HG02973 (cell line): ENCODE measurements around the gene CRYBA1.
"Not testable (repeated sequence)": the region's sequence is repeated elsewhere in the genome, so short reads cannot be mapped to it uniquely, and the experiment has no call there.

Experiments
- ATAC-seq: cut with Tn5 transposase; IDR thresholded peaks from one replicate; pipeline ENCODE4 v1.9.1; 2021; ENCODE audit warnings: moderate library complexity; ENCODE audit not compliant: unreplicated experiment

Gene CRYBA1, protein sequence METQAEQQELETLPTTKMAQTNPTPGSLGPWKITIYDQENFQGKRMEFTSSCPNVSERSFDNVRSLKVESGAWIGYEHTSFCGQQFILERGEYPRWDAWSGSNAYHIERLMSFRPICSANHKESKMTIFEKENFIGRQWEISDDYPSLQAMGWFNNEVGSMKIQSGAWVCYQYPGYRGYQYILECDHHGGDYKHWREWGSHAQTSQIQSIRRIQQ

DNA sequence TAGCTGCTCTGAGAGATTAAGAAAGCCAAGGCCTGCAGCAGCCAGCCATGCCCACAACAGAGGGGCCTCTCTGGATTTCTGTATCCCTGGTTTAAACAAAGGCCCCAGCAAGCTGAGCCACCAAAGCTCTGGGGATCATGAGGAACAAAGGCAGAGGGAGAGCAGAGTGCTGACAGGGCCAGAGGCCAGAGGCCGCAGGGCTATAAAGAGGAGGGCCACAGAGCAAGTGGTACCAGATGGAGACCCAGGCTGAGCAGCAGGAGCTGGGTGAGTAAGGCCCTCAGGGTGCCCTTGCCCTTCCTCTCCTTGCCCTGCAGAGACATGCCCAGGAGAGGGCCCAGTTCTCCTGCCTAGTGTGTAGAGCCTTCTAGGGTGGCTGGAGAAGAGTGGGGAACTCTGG is at the start of gene CRYBA1:
CRYBA1 (plus strand) TSS at position 232 of the 400 bp plus-strand sequence; CDS start at position 237, 5 bp downstream.
- no peak for ATAC-seq

DNA sequence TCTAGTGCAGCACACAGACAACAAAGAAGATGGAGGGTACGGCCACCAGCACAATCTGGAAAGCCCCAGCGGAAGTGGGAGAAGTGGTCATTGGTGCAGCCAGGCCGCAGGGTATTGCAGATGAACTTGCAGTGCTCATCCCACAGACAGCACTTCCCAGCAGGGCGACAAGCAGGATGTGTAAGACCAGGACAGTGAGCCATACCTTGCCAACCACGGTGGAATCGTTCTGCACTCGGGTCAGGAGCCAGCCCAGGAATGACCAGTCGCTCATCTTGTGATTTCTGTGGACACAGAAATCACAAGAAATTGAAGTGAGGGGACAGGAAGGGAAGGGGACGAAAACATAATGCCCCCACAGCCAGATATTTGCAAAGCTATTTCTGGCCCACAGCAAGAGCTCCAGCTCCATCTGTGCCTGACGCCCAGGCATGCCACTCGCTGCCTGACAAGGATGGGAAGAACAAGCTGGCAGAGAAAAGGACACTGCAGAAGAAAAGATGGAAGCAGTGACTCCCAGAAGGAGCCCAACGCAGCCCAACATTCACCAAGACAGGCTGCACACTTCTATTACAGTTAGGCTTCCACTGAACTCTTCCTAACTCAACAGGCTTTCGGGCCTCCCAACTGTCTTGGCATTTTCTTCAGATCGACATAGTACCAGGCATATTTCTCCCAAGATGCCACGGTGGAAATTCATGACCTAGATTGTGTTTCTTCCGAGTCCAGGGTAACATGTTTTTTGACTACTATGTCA is 49.0 kb upstream of the CRYBA1 start:
- ATAC-seq: no peak

DNA sequence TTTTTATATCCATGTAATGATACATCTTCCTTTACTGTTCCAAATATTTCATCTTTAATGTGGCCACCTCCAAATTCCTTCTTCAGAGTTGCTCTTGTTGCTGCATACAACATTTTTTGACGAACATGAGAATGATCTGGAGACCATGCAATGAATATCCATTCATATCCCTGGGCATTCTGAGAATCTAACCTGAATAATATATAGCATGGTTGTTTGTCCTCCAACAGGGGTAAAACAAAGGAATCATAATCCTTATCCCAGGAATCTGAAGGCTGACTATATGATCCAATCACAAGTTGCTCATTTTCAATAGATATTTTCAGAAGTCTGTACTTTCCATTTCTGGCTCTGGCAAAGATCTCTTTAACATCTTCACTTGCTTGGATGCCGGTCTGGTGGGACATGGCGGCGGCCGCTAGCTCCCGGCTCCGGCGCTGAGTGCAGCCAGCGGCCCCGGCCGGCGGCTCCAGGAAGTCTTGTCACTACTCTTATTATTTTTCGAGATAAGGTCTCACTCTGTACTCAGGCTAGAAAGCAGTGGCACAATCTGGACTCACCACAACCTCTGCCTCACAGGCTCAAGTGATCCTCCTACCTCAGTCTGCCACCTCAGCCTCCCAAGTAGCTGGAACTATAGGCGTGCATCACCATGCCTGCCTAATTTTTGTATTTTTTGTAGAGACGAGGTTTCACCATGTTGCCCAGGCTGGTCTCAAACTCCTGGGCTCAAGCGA is 42.4 kb upstream of the CRYBA1 start:
- ATAC-seq: not testable (repeated sequence)

DNA sequence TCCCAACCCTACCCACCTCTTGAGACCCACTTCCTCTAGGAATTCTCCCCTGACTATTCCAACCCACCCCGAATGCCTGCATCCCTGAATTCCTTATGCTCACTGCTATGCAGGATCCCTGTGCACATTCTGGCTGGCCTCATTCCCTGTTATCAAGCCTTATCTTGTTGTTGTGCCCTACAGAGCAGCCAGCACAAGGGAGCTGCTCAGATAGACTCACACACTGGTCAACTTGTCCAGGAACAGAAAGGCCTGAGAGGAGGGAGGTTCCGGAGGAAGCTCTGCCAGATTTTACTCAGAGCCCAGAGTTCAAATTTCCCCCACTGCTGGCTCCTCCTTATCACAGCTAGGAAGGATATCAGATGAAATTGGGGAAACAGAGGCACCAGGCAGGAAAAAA is 41.6 kb upstream of the CRYBA1 start:
- ATAC-seq: no peak

DNA sequence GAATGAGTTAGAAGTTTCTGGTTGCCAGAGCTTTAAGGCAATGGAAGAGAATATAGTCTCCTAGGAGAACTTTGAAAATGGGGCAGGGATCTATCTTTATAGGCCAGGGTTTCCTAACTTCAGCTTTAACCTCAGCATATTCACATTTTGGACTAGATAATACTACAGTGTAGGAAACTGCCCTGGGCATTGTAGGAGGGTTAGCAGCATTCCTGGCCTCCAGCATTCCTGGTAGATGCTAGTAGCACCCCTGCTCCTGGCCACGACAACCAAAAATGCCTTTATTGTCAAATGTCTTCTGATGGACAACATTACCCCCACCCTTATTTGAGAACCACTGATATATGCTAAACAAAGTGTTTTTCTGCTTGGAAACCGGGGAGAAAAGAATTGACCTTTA is 38.7 kb upstream of the CRYBA1 start:
- ATAC-seq: no peak

DNA sequence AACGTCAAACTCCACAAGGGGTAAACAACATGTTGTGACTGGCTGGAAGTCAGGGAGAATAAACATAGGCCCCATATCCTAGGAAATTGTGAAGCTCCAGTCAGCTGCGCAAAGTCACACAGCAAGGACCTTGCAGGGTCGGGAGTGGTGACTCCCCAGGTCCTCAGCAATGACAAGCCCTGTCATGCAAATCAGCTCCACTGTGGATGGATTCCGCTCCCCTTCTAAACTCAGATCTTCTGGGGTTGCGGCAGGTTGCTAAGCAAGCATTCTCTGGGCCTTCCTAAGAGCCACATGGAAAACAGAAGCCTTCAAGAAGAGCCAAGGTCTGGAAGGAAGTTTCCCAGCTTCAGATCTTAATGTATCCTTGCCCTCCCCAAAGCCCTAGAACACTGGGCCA is 37.6 kb upstream of the CRYBA1 start:
- no peak for ATAC-seq

DNA sequence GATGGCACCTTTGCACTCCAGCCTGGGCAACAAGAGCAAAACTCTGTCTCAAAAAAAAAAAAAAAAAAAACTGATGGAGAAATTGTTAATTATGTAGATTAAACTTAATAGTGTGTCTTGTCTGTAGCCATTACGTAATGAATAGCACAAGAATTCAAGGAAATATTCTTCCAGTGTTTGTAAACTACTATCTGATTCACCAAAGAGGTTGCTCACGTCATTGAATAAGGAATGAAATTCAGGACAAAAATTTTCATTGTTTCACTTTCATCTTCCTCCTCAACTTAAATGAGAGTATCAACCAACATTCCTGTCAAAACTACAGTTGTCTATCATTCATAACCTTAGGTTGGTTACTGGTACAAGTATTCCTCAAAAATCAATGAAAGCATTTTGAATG is 35.8 kb upstream of the CRYBA1 start:
- no peak for ATAC-seq

DNA sequence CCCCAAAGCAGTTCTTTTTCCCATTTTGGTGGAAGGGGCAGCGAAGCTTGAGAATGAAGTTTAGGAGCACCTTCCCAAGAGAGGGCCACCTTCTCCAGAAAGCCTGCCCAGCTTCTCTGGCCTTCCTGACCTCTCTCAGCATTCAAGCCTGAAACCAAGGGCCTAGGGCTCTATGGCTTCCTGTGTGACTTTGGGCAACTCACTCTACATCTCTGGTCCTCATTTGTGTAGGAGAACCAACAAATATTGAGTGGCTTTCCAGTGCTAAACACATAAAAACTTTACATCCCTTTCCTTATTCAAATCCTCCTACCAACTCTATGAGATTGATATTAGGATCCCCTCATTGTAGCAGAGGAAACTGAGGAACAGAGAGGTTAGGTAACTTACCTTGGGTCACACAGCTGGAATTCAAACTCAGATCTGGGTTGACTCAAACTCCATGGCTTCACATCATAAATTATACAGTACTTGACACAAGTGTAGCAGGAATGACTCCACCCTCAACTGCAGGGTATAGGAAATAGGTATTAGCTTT is 34.5 kb upstream of the CRYBA1 start:
- no peak for ATAC-seq

DNA sequence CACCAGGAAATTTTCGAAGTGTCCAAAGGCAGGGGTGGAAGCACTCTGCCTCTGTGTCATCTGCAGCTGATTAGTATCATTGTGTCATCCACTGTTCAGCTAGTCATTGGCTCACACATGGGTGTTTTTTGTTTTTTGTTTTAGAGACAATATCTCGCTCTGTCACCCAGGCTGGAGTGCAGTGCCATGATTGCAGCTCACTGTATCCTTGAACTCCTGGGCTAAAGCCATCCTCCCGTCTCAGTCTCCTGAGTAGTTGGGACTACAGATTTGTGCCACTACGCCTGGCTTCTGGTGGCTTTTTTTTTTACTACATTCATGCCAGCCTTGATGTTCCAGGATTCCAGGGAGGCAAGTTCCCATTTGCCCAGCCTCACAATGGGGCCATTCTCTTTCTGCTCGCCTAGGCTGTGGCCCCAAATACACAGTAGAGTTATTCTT is 34.0 kb upstream of the CRYBA1 start:
- no peak for ATAC-seq

DNA sequence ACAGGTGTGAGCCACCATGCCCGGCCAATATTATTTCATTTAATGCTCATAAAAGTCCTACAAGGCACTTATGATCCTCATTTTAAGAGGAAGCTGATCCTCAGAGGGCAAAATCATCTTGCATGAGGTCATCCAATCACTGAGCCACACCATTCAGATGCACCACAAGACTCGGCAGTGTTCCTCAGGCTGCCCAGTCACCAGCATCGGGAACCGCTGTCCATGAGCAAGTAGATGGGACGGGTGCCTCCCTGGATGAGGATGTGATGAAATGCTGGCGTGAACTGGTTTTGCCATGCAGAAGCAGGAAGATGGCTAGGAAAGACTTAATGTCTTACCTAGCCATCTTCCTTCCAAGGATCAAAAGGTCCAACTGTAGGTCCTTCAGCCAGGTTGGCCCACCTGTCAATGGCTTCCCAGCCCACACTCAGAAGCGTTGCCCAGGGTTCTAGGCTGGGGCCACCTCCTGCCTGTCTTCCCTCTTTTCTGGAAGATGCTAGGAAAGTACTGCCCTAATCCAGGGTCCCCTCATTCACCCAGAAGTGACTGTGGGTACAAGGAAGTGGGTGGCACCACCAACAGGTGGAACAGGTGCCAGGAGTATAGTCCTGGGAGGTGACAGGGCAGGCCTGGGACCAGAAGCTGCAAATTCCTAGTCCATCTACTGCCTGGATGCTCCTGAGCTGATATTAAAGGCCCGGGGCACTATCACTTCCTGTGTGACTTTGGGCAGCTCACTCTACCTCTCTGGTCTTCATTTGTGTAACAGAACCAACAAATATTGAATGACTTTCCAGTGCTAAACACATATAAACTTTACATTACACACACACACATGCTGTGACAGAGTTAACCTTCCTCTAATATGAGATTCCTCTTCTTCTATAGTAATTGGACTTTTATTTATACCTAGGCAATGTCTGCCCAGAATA is 32.2 kb upstream of the CRYBA1 start:
- ATAC-seq: no peak

DNA sequence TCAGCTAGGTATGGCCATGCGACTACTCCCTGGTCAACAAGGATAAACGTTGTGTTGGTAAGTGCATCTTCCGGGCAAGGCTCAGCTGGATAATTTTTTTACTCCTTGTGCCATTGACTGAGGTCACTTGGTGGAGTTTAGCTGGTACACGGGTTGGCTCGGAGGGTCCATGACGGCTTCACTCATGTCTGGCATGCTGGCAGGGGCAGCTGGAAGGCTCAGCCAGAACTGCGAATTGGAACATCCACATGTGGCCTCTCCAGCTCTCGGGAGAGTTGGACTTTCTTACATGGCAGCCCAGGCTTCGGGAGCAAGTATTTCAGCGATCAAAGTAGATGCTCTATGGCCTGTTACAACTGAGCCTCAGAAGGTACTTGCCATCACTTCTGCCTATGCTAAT is 31.5 kb upstream of the CRYBA1 start:
- ATAC-seq: no peak

DNA sequence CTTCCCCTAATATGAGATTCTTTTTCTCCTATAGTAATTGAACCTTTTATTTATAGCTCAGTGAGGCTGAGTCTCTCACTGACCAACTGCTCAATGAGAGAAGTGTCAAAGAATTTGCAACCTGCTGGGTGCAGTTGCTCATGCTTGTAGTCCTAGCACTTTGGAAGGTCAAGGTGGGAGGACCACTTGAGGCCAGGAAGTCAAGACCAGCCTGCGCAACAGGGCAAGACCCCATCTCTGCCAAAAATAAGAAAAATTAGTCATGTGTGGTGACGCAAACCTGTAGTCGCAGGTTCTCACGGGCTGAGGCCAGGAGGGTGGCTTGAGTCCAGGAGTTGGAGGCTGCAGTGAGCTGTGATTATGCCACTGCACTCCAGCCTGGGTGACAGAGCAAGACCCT is 30.9 kb upstream of the CRYBA1 start:
- no peak for ATAC-seq

DNA sequence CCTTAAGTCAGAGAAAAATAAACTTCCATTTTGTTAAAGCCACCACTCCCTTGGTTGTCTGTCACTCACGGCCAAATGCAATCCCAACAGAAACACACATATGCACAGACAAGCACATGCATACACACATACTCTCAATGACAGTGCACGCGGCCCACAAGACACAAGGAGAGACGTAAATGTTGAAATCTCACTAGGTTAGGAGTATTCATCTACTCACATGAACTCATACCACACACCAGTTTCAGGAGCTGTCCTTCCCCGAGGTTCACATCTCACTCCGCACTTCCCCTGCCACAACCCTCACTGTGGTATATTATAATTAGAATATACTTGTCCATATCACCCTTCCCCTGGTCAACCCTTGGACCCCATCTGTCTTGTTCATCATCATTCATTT is 30.5 kb upstream of the CRYBA1 start:
- ATAC-seq: no peak

DNA sequence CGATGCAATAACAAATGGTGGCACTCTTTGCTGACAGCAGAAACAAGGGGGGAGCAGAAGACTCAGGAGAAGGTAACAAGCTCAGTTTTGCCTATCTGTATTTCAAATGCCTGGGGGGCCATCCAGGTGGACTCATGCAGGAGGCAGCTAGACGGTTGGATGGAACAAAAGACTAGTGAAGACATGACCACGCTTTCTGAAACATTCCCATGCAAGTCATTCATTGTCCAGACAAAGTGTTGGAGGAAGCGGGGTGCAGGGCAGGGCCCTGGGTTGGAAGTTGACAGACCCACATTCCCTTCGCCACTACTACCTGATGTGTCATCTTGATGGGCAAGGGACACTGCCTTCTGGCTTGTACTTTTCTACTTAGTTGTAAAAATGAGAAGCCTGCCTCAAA is 29.8 kb upstream of the CRYBA1 start:
- ATAC-seq: no peak

DNA sequence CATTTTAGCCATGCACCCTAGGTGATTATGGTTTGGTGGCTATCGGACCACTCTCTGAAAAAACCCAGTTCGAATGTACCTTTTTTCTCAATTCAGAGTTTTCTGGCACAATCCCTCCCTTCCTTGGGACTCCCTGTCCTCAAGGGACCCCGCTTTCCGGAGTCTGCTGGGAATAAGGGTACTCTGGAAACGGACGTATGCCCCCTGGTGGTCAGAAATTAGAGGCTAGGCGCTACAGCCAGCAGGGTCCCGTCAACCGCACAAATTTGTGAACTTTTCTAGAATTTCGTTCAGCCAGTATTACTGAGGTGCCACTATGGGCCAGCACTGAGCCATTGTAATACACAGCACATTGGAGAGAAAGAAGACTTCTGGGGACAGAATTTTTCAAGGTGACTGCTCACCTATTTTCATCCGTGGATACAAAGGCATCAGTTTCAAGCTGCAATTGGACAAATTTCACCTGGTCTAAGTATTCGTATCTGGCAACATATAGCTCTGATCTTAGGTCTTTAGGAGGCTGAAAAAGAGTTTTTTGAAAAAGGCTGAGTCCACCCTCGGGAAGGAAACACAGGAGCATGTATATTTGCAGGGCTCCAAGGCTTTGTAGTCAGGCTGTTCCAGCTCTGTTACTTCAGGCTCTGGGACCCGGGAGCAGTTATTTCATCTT is 27.1 kb upstream of the CRYBA1 start:
- no peak for ATAC-seq

DNA sequence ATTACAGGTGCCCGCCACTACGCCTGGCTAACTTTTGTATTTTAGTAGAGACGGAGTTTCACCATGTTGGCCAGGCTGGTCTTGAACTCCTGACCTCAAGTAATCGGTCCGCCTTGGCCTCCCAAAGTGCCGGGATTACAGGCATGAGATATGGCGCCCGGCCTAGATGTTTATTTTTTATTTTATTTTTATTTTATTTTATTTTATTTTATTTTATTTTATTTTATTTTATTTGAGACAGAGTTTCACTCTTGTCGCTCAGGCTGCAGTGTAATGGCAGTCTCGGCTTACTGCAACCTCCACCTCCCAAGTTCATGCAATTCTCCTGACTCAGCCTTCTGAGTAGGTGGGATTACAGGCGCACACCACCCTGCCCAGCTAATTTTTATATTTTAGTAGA is 25.3 kb upstream of the CRYBA1 start:
- not testable (repeated sequence) for ATAC-seq

DNA sequence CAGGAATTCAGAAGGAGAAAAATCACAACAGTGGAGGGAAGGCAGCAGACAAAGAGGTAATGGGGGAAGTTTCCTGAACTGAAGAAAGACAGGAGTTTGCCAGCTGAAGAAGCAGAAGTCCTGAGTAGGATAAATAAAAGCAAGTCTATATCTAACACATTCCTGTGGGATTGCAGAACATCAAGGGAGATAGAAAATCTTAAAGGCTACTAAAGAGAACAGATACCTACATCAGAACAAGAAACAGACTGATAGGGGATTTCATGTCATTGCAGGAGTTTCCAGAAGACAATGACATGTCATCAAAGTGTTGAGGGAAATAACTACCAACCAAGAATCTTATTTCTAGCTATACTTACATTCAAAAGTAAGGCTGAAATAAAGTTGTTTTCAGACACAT is 21.3 kb upstream of the CRYBA1 start:
- no peak for ATAC-seq

DNA sequence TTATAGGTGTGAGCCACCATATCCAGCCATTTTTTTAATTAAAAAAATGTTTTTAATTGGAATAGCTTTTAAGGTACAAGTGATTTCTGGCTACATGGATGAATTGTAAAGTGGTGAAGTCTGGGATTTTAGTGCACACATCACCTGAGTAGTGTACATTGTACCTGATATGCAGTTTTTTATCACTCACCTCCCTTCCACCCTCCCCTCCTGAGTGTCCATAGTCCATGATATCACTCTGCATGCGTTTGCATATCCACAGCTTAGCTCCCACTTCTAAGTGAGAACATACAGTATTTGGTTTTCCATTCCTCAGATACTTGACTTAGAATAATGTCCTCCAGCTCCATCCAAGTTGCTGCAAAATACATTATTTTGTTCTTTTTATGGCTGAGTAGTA is 13.4 kb upstream of the CRYBA1 start:
- ATAC-seq: no peak

DNA sequence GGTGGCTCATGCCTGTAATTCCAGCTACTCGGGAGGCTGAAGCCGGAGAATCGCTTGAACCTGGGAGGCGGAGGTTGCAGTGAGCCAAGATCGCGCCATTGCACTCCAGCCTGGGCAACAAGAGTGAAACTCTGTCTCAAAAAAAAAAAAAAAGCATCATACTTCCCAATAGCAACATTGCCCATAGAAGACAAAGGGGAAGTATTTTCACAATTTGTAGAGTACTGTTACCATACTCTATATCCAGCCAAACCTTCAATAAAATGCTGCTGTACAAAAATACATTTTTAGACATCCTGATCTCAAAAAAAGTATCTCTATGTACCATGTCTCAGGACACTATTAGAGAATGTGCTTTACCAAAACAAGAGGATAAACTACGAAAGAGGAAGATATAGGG is 11.7 kb upstream of the CRYBA1 start:
- ATAC-seq: not testable (repeated sequence)

DNA sequence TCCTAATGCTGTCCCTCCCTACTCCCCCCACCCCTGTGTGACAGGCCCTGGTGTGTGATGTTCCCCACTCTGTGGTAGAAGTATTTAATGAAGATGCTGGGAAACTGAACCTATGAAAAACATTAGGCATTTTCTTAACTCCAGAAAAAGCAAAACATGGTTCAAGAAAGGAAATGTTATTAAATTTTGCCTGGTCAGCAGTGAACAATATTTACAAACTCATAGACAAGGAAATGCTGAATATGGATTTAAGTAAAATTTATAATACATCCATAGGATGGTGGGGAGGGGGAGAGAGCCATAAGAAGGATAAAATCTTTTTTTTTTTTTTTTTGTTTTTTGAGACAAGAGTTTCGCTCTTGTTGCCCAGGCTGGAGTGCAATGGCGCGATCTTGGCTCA is 10.8 kb upstream of the CRYBA1 start:
- ATAC-seq: no peak
